Mononuclear cell (primary cell): ENCODE data around the gene IZUMO1. TPM values are rescaled to one million over a fixed set of nuclear protein-coding genes. Genes with fewer than 3 reads are reported as not detected.
A peak's percentile ranks its signal among the peaks of the same experiment; 100 is the strongest.
"Not testable (repeated sequence)": the region's sequence is repeated elsewhere in the genome, so short reads cannot be mapped to it uniquely, and the experiment has no call there.

Experiments used
- H3K27me3 ChIP-seq: 2 replicates; pipeline ENCODE4 v1.6.0; 2011; ENCODE audit warnings: low read length, control low read depth; ENCODE audit not compliant: insufficient read depth
- H3K4me1 ChIP-seq: 2 replicates; pipeline ENCODE4 v1.5.1; 2011; ENCODE audit warnings: mild to moderate bottlenecking, low read length, control low read depth; ENCODE audit not compliant: insufficient read depth
- H3K4me3 ChIP-seq: 2 replicates; pipeline ENCODE4 v1.5.1; 2011; ENCODE audit warnings: mild to moderate bottlenecking, low read length, moderate library complexity
- H3K9me3 ChIP-seq: 2 replicates; pipeline ENCODE4 v1.5.1; 2011; ENCODE audit warnings: low read depth, mild to moderate bottlenecking, control low read depth, low read length
- total RNA-seq: library from RNA; depleted of rRNA; stranded (reverse); fragments of >200 nt; gene quantifications from one replicate; pipeline ENCODE4 v1.2.3, GENCODE V29; 2012

Gene IZUMO1
- total RNA-seq, 1 donor: not detected

DNA sequence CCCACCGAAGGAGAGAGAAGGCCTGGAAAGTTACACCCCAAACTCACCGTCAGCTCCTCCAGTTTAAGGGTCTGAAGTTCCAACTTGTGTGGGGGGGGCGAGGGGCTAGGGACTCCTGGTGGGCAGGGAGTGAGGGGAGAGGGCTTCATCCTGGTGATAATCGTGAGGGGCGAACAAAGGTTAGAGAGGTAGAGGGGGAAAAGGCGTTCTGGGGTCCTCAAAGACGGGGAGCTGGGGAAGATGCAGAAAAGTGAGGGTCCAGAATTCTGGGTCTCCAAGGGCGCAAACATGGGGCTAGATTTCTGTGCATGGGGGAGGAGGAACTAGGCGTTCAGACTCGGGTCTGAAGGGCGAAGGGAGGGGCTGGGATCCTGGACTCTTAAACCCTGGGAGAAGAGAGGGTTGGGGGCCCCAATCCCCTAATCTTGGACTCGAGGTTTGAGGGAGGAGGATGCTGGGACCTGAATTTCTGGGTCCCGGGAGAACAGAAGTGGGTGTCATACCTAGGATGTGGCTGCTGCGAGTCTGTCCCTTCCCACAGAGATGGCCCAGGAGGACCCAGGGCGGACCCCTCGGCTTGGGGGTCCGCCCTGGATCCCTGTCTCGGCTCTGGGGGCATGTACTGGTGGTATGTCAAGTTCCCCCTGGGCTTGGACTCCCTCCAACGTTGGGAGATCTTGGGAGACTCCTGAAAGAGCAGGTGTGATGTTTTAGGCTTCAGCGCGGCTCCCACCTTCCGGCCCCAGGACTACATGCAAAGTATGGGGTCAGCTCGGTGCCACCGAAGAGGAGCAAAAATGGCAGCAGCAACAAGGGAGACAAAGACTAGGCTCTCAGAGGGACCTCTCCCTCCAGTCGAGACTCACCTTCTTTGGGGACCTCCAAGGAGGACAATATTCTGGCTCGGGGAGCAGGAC, 31.7 kb downstream of the IZUMO1 start:
- Histone ChIP-seq H3K9me3 (no peaks in the 10 kb centered on the region), H3K4me3 (peak overlapping the region; percentile 53), H3K27me3 (no peaks in the 10 kb centered on the region), H3K4me1 (peaks cover 18% of the 10 kb centered on the region)

DNA sequence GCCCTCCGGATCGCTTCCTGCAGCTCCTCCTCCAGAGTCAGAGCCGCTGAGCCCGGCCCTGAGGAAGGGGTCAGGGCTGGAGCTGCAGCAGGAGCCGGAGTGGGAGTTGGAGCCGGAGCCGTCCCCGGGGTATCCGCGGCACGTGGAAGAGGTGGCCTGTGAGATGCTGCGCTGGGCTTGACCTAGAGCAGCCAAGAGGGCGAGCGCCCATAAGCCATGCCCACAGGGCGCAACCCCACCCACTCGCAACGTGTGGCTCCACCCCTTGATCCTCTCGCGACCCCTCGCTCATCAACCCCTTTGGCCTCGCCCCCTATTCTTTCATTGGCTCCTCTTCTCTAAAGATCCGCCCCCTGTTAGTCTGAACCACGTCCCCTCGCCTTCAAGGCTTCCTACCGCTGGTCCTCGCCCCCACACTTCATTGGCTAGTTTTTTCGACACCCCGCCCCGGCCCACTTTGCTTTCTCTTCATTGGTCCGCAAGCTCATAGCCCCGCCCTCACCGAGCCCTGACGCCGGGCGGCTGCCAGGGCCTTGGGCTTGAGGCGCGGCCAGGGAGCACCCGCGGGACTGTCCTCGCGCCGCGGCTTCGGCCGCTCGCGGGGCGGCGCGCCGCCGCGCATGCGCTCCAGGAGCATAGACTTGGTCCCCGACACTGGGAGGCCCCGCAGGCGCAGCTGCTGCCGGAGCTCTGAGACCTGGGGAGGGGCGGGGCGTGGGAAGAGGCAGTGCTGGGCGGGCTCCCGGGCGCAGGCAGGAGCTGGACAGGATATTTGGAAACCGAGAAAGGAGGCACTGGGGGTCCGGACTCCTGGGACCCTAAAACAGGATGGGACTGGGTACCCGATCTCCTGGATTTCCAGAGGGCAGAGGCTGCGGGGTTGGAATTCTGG, 32.6 kb downstream of the IZUMO1 start:
- peaks cover 18% of the 10 kb centered on the region for H3K4me1 ChIP-seq
- no peaks in the 10 kb centered on the region for H3K27me3 ChIP-seq
- peak overlapping the region; percentile 53 for H3K4me3 ChIP-seq
- H3K9me3 ChIP-seq: no peaks in the 10 kb centered on the region

GRCh38 chr19:48713041-48713863, 33.5 kb downstream of the IZUMO1 start:
- Histone ChIP-seq H3K4me3 (peak overlapping the region; percentile 53), H3K4me1 (peaks cover 18% of the 10 kb centered on the region), H3K9me3 (no peaks in the 10 kb centered on the region), H3K27me3 (no peaks in the 10 kb centered on the region)

DNA sequence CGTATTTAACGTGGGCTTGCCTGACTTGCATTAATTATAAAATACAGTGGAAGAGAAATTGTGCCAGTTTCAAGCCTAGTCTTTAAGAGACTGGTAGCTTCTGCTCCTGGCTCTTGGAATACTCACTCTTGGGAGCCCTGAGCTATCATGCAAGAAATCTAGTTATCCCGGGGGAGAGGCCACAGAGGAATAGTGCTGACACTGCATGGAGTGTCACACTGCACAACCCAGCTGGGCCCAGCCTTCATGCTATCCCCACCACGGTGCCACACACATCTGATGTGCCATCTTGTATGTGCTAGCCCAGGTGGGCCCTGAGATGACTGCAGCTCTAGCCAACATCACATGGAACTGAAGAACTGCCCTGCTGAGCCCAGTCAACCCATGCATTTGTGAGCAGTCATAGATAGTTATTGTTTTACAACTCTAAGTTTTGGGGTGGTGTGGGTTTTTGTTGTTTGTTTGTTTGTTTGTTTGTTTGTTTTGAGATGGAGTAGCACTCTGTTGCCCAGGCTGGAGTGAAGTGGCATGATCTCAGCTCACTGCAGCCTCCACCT, 35.5 kb downstream of the IZUMO1 start:
- Histone ChIP-seq H3K4me3 (no peak overlapping the region), H3K4me1 (peaks cover 18% of the 10 kb centered on the region)

GRCh38 chr19:48708471-48708870, 38.2 kb downstream of the IZUMO1 start:
- no peaks in the 10 kb centered on the region for H3K9me3 ChIP-seq
- H3K27me3 ChIP-seq: no peaks in the 10 kb centered on the region
- H3K4me1 ChIP-seq: peaks cover 6% of the 10 kb centered on the region

More for the DNA sequence above, 35.5 kb downstream of the IZUMO1 start:
- Histone ChIP-seq H3K9me3 (no peaks in the 10 kb centered on the region), H3K27me3 (no peaks in the 10 kb centered on the region)

DNA sequence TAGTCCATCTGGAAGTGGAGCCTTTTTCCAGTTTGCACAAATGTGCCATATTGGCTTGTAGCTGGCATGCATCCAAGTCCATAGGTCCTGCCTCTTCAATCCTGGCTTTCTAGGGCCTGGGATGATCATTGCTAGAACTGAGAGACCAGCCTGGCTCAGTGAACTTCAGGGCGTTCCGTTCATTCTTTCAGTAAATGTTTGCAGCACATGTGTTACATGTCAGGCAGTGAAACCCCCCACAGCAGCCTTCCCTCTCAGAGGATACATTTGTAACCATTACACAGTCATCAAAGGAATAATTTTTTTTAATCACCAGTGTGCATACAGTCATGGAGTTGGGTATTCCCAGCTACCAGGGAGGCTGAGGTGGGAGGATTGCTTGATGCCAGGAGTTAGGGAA, 41.3 kb downstream of the IZUMO1 start:
- no peaks in the 10 kb centered on the region for H3K9me3 ChIP-seq
- no peaks in the 10 kb centered on the region for H3K4me1 ChIP-seq
- H3K27me3 ChIP-seq: no peaks in the 10 kb centered on the region
- no peak overlapping the region for H3K4me3 ChIP-seq

More at GRCh38 chr19:48708471-48708870, 38.2 kb downstream of the IZUMO1 start:
- no peak overlapping the region for H3K4me3 ChIP-seq

DNA sequence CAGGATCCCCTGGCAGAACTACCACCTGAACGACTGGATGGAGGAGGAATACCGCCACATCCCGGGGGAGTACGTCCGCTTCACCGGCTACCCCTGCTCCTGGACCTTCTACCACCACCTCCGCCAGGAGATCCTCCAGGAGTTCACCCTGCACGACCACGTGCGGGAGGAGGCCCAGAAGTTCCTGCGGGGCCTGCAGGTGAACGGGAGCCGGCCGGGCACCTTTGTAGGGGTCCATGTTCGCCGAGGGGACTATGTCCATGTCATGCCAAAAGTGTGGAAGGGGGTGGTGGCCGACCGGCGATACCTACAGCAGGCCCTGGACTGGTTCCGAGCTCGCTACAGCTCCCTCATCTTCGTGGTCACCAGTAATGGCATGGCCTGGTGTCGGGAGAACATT, 43.4 kb downstream of the IZUMO1 start:
- Histone ChIP-seq H3K4me3 (no peak overlapping the region), H3K4me1 (no peaks in the 10 kb centered on the region)

DNA sequence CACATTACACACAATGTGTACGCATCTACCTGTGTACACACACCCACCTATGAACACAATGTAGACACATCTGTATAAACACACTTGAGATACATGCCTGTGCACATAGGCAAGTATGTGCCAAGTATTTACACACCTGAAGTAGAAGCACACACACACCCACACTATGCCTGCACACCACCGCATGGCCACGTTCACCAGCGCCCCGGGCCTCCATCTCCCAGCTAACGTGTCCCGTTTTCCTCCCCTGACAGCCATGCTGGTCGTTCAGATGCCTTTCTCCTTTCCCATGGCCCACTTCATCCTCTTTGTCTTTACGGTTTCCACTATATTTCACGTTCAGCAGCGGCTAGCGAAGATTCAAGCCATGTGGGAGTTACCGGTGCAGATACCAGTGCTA, 44.0 kb downstream of the IZUMO1 start:
- Histone ChIP-seq H3K27me3 (no peaks in the 10 kb centered on the region), H3K9me3 (no peaks in the 10 kb centered on the region), H3K4me3 (no peak overlapping the region), H3K4me1 (no peaks in the 10 kb centered on the region)

More for the DNA sequence above, 43.4 kb downstream of the IZUMO1 start:
- no peaks in the 10 kb centered on the region for H3K9me3 ChIP-seq
- no peaks in the 10 kb centered on the region for H3K27me3 ChIP-seq

DNA sequence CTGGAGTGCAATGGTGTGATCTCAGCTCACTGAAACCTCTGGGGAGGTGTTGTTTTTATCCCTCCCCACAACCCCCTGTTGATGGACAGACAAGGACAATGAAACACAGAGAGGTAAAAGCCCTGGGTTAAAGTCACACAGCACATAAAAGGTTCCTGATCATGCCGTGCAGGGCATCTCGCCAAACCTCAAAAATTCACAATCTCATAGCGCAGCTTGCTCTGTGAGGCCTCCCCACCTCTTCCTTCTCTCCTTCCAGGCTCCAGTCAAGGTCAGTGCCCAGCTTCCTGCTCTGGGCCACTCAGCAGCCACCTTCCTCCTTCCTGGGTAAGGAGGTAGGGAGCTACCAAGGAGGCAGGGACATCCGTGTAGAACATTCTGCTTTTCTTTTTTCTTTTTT, 48.7 kb downstream of the IZUMO1 start:
- Histone ChIP-seq H3K4me1 (peaks cover 7% of the 10 kb centered on the region), H3K9me3 (no peaks in the 10 kb centered on the region), H3K4me3 (no peak overlapping the region), H3K27me3 (peaks cover 14% of the 10 kb centered on the region)

DNA sequence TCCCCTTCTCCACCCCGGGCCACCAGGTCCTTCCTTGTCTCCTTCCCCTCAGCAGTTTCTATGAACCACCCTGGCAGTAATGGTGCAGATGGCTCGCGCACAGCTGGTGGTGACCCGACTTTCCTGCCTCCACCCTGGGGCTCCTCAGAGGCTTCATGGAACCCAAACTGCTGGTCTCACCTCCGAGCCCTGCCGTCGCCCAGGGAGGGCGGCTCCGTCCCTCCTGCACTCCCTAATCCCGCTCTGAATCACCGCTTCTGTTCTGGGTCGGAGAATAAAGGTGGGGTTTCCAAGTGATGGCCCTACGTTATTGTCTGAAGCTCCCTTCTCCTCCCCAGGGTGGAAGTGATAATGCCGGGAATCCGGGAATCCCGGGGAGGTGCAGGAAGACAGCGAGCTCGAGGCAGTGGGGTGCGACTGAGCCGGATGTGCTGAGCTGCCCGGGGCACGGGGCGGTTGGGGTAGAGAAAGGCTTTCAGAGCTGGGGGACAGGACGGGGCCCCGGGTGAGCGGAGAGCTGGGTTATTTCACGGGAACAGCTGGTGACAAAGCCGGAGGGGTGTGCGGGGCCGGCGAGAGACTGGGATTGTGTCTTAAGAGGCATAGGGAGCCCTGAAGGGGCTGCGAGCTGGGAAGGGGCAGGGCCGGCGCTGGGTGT, 50.2 kb downstream of the IZUMO1 start:
- Histone ChIP-seq H3K4me3 (no peak overlapping the region), H3K27me3 (peaks cover 14% of the 10 kb centered on the region), H3K9me3 (no peaks in the 10 kb centered on the region), H3K4me1 (peaks cover 7% of the 10 kb centered on the region)

GRCh38 chr19:48695743-48696352, 50.9 kb downstream of the IZUMO1 start, which contains the start of gene FUT2:
FUT2 (plus strand) TSS chr19:48695971; CDS start chr19:48702957, 6,986 bp downstream.
- H3K4me1 ChIP-seq: peaks cover 7% of the 10 kb centered on the region
- no peak within 1 kb of the TSS for H3K4me3 ChIP-seq
- peaks cover 14% of the 10 kb centered on the region for H3K27me3 ChIP-seq
- no peaks in the 10 kb centered on the region for H3K9me3 ChIP-seq

DNA sequence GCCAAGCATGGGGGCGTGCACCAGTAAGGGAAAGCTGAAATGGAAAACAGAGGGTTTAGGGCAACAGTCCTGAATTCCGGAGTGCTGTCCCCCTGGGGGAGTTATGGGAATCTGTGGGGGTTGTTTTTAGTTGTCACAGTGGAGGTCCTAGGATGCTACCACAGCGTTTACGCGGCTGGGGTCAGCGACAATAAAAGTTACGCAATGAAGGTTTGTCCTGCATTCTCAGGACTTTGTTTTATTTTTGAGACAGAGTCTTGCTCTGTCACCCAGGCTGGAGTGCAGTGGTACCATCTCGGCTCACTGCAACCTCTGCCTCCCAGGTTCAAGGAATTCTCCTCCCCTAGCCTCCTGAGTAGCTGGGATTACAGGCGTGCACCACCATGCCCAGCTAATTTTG, 53.1 kb downstream of the IZUMO1 start:
- not testable (repeated sequence) for H3K4me1 ChIP-seq, H3K9me3 ChIP-seq, H3K4me3 ChIP-seq
- peaks cover 14% of the 10 kb centered on the region for H3K27me3 ChIP-seq
